Stimulated activated CD8-positive, alpha-beta memory T cell treated with anti-CD3 and anti-CD28 coated beads, Interleukin-15, amount 100 ng/mL, for 1 hour (primary cell): Measurements from ENCODE around the gene ADAMTS17.

Source experiments
- DNase-seq: peaks from one replicate; pipeline ENCODE4 v3.0.0-alpha.2; 2020; ENCODE audit warnings: low read depth

The ADAMTS17 gene

DNA sequence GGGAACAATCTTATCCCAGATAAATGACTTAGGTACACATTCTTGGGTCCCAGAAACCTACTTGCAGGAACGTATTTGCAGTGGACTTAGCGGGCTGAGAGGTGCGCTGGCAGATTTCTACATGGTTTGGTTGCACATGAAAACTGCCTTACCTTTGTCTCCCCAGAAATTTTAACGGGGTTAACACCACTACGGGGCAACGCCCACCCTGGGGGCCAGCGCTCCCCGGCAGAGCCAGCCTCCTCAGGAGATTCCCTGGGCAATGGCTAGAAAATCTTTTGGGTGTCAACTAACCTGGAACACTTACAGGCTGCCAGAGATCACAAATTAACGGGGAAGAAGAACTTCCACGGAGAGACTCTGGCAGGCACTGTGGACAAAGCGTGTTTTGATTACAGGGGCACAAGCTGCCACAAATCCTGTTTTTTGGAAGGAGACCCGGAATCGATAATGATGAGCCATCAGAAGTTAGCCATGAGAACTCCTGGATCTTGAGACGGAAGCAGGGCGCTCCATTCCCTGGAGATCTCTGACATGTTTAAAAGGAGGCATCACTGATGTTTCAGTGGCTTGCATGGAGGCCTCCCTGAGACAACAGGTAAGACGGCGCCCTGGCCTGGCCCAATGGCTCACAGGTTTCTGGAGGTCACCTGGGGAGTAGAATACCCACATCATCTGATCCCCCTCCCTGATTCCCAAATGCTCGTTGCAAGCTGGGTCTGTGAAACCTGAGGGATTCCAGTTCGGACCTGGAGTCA is 288.9 kb downstream of the ADAMTS17 start:
- DNase-seq = no peak

DNA sequence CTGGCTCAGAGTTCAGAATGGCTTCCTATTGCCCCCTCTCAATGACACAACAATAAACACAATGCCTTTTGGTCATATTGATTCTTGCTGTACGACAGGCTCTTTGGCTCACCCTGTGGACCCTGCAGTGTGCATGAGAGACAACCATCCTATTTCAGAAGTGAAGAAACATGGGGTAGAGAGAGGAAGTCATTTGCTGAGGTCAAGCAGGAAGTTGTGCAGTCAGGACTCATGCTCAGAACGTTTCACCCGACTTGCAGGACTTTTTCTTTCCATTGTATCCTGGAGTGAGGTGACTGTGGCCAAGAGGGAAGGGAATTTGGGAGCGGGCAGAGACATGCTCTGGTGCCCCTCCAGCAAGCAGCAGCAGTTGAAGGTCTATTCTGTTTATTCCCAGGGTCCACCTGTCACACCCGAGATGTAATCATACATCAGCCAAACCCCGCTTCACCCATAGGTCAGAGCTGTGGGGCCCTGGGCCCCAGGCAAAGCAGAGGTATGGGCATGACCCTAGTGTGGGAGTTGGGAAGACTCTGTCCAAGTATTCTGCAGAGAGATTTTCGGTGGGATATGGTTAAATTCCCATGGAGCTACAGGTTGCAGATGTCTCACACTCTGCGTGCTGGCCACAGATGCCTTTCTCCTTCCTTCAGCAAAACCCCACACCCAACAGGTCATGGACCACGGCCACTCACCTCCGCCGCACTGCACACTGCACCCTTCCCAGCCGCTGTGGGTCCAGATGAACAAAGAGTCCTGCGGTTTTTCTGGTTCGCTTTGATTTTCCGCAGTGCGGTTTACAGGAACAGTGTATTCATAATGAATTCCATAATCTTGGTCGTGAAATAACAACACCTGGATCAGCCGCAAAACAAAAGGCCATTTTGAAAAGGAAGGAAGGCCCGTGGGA is 290.6 kb downstream of the ADAMTS17 start:
- DNase-seq = no peak

DNA sequence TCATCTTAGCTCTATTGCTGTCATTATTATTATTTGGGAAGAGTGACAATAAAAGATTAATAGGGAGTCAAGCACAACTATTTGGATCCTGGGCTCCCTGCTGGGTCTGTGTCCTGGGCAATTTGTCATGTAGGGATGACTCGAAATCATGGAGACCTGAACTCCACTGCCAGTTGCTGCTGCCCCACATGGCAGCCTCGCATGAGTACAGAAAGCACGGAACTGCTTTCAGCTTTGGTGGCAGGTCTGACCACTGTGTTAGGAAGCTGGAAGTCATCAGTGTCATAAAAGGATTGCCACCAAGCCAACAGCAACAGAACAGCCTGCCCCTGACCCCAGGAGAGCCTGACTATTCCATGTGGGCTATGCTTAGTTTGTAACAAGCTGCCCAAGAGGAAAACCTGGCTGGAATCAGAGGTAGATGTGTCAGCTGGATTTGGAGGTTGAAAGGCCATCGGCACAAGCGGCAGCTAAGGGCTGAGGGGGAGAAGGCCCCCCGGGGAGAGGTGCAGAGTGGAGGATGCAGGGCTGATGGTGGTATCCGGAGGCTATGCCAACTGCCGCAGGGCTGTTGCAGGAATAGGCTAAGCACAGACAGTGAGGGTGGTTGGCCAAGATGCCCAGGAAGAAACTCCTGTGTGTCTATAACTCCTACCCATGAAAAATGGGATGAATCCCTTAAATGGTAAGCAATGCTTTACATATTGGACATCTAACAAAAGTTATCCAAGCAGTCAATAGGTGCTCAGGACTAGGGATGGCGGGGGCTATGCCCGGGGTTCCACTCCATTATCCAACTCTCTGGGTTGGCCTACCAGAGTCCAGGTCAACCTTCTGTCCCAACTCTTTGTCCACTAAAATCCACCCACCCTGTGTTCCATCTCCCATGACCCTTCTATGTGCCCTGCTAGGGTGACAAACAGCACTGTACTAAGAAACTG is 291.6 kb downstream of the ADAMTS17 start:
- no peak for DNase-seq

DNA sequence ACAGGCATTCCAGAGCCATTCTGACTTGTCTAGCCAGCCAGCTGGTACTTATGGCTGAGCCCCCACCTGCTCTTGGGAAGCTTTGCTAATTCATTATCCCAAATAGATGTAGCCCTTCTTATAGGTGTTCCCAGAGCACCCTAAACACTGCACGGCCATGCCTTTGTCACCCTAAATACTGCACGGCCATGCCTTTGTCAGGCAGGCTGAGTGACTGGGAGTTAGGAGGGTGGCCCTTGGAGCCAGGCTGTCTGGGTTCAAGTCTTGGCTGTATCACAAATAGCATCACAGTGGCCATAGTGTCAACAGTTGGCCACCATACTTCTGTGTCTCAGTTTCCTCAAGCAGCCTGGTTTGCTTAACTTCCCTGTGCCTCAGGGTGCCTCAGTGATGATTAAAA is 292.3 kb downstream of the ADAMTS17 start:
- no peak for DNase-seq

DNA sequence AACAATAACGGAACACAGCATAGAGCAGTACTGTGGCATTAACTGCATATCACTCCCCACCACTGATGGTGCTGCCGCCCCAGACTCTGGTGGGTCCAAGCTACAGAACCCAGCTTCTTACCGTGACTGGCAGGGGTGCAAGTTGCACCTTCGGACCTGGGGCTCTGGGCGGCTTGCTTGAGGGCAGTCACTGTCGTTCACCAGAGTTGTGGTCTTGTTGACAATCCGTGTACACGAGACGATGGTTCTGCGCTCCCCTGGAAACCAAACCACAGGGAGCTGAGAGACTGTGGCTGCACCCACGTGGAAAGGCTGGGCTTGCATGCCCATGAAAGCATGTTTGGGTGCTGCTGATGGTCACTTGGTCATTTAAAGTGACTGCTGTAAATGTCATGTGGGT is 293.0 kb downstream of the ADAMTS17 start:
- DNase-seq = no peak

DNA sequence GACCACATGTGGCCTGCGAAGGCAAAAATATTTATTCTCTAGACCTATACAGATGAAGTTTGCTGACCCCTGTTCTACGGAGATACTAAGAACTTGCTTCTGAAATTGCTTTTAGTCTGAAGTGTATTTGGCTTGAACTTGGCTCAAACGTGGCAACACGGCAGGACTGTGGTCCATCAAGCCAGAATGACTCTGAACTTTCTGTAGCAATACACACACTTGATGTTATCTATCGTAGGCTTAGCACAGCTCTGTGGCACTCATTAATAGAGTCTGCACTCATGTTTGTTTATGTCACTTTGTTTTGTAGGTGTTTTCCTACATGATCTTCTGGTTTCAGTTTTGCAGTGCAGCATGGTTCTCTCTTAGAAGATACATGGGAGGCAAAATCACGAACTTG is 298.1 kb downstream of the ADAMTS17 start:
- DNase-seq = no peak

DNA sequence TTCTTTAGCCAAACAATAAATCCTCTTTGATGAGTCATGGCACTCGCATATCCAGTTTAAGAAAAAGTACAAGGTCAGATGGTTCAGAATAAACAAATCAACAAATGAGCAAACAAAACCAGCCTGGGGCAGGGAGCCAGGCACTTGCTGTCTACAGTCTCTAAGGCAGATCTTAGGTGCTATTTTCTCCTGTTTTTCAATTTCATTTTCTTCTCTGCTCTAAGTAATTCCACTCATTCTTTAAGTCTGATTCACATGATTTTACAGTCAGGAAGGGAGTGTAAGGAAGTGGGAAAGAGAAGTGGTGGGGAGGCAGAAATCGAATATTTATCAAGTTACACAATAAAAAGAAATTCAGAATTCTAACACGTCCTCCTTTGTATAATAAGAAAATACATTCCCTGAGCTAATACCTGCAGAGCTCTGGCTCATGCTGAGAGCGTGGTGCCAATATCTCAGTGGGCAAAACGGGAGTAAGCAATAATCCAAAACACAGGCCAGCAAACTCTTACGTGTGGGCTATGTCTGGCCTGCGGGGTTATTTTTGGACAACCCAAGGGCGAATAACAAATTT is 298.6 kb downstream of the ADAMTS17 start:
- DNase-seq = no peak

DNA sequence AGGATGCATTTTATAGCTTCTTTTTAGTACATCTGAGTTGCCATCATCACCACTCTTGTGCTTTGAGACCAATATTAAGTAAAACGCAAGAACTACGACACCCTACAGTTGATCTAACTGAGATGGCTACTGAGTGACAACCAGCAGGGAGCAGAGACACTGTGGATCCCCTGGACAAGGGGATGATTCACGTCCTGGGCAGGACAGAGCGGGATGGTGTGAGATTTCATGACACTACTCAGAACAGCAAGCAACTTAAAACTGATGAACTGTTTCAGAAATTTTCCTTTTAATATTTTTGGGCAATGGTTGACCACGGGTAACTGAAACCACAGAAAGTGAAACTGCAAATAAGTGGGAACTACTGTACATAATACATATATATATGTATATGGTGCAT is 299.2 kb downstream of the ADAMTS17 start:
- no peak for DNase-seq

DNA sequence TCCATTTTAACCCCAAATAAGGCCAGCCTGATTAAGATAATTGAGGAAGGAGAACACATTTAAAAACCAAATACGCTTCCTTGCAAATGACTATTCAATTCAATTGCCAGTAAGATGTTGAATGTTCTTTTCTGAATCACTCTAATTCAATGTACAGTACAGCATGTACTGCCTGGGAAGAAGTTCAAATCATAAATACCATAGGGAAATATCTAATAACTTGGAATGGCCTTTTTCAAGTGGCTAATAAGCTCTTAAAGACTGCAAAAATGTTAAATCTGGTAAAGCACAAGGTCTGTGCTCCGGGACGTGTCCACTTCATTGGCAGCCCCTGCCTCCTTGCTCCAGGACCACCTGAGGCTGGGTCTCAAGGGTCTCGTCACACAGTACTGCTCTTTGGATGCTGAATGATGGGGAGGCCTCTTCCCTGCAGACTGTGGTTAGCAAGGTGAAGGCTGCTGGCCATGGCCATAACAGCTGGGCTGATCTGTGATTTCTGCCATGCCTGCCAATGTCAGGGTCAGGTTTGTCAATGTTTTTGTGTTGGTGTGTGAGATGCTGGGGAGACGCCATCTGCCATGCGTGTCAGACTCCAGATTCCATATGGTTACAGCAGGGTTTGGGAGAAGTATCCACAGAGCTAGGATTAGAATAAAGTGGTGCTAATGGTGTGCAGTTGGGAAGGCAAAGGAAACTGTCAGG is 300.5 kb downstream of the ADAMTS17 start:
- no peak for DNase-seq

DNA sequence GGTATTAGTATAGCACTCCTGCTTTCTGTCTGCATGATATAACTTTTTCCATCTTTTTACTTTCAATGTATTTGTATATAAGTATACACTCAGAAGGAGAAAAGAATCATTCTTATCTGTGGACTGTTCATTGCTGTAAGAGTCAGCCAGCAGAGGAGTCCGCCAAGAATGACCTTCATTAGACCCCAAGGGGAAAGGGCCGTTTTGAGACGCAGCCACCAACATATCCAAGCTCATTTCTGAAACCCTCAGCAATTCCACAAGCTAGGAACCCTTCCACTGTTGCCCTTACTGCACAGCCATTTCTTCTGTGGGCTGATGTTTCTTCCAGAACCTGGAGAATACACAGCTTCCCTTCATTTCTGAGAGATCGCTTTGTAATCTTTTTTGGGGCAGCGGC is 301.8 kb downstream of the ADAMTS17 start:
- no peak for DNase-seq

DNA sequence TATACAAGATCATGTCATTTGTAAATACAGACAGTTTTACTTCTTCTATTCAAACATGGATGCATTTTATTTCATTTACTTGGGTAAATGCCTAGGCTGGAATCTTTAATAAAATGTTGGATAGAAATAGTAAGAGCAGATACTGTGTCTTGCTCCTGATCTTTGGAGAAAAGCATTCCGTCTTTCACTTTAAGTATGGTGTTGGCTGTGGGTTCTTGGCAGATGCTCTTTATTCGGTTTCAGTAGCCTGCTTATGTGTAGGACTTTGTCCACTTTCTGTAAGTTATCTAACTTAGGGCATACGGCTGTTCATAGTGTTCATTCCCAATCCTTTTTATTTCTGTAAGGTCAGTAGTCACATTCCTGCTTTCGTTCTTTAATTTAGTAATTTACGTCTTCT is 303.0 kb downstream of the ADAMTS17 start:
- no peak for DNase-seq

DNA sequence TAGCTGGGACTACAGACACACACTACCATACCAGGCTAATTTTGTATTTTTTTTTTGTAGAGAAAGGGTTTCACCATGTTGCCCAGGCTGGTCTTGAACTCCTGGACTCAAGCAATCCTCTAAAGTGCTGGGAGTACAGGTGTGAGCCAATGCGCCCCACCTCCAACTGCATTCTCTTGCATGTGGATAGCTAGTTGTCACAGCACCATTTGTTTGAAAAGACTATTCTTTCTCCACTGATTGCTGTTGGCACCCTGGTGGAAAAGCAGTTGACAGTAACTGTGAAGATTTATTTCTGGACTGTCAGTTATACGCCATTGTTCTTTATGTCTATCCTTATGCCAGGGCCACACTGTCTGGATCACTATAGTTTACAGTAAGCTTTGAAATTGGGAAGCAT is 303.9 kb downstream of the ADAMTS17 start:
- DNase-seq = no peak

DNA sequence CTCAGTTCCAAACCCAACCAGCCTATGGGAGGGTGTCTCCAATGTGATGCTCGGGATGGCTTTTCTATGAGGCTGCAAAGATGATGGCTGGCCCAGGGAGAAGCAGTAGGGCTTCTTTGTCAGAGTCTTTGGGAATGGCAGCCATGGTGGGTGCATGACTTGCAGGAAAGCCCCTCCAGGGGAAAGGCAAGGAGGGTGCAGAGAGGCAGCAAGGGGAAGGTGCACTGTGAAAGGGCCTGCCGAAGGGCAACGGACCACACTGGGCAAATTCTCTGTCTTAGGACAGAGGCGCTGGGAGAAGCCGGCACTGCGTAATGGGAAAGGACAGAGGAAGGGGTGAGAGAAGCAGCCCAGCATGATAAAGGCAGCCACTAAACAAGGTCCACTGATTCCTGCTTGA is 305.8 kb downstream of the ADAMTS17 start:
- no peak for DNase-seq

DNA sequence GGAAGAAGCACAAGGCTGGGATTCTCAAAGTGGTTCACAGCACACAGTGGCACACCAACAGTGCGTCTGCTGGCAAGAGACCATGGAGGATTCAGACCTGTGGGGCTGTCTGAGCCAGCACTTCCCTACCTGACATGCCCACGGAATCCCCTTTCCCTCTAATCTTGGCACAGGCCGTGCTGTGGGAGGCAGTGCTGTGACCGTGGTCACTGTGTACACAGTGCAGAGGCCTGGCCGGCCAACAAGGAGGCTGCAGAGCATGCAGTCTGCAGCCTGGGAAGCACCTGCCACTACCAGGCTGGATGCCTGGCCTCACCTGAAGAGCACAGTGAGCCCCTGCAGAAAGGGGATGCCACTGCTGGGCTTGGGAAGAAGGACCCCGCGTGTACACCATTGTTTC is 307.6 kb downstream of the ADAMTS17 start:
- DNase-seq = no peak

DNA sequence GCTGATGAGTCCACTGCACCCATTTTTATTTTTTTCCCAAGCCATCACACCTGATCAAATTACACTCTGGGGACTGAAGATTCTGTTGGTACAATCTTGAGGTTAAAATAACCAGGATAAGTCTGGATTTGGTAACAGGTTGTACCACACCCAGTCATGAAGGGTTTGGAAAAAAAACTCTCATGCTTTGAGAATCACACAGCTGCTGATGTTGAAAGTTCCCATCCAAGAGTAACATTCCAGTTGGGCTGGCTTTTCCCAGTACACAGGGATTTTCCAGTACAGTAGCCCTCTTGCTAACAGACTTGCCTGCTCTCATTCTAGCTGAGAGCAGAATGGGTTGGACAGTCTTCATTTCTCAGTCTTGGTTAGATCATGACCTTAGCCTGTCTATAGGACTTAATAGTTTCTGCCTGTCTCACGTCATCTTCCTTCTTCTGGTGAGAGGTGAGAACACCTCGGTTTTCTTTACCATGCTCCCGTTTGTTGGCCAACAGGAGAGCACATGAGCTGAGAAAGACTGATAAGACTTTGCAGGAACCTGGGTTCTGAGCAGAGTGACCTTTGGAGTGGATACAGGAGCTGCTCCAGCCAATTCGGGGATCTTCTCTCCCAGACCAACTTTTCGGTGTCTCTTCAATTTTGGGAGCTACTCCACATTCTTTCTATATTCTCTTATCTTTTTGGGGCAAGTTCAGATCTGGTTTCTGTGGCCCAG is 308.5 kb downstream of the ADAMTS17 start:
- no peak for DNase-seq

DNA sequence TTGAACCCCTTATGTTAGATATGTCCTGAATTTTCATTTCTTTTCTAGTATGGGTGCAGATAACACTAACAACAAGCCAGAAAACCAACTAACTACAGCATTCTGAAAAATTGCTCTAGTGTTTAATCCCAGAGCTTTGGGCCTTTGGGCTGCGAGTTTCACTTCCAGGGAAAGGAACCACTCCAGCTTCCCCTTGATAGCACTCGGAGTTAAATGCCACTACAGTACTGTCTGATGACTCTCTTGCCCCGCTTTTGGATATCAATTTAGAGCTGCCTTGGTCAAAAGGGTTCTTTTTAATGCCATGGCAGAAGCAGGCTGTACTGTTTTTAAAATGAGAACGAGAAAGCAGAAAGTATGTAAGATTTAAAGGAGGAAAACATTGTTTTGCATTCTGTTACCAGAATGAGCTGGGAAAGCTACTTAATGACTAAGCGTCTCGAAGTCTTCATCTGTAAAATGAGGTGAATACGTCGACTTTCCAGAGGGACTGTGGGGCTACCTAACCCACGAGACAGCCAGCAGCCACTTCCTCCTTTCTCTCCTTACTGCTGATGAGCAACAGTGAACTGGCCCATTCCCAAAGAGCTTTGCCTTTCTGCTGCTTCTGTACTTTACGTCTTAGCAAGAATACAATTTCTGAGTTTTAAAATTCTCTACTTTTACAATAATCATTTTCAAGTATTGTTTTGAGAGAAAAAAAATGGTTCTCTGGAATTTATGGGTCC is 309.3 kb downstream of the ADAMTS17 start:
- DNase-seq = no peak

DNA sequence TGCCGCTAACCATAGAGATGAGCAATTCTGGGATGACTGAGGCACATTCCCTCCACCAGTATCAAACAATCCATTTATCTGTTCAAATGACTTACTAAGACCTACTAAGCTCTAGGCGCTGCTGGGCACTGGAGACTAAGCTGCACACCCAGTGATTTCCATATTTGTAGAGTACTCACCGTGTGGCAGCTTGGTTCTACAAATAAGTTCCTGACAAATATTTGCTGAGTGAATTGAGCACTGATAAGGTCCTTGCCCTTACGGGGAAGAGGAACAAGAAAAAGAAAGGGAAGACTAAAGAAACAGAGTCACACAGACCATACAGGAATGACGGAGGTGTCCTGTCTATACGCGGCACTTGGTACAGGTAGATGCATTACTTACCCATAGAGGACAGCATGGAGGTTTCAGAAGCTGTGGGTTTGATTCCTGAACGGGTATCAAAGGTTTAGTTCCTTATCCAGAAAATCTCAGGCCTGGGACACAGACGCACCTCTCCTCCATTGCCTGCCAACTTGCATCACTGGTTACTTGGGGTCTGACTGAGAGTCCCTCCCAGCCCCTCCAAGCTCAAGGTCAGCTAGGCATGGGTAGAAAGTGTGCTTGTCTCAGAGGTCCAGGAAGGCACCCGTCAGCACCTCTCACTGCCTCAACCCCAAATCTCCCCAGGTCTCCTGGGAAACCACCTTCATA is 310.0 kb downstream of the ADAMTS17 start:
- DNase-seq = no peak

DNA sequence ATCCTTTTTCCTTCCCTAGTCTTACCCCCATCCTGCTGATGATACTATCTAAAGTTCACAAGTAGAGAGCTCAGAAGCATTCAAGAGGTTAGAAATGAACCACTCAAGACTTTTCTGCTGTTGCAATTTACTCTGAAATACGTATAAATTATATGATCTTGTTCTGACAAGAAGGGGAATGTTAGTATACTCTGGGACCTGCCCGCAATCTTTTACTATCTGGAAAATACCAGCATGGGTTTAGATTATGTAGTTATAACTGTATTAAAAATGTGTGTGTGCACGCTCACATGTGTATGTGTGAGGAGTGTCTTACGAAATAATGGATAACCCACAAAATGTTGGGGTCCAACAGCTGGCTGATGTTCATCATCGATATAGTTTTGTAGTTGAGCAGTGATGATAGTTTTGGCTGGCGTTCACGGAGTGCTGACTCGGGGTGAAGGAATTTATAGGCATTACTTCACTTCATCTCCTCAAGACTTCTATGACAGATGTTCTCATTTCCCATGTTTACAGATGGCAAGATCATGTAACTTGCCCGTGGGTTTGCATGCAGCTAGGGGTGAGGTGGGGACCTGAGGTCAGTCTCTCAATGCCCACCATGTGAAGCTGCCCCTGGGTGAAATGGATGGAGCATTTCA is 311.1 kb downstream of the ADAMTS17 start:
- DNase-seq = no peak
